Stomach (tissue), 9 donors: ENCODE data around the gene ANKRD55. TPM values are rescaled to one million over a fixed set of nuclear protein-coding genes. Genes with fewer than 3 reads are reported as not detected.

ENCODE experiments used
- DNase-seq, 2 donors: peaks; one replicate each; pipeline versions ENCODE4 v3.0.0 to v3.0.0-alpha.2; 2013 to 2019
- H3K27ac ChIP-seq, 5 donors: fragments of 200-600 bp in 4 of 5; sonication (generic) in 4 of 5; one replicate each; pipeline ENCODE4 v1.5.1; 2013 to 2019; ENCODE audit warnings: mild to moderate bottlenecking in 1 of 5, moderate library complexity in 1 of 5
- H3K27me3 ChIP-seq, 3 donors: fragments of 200-600 bp; sonication (generic); one replicate each; pipeline ENCODE4 v1.5.1; 2017 to 2019; ENCODE audit warnings: mixed run types in 1 of 3
- H3K36me3 ChIP-seq, 4 donors: fragments of 200-600 bp; sonication (generic); 1 replicate in 3 of 4; 2 replicates in 1 of 4; pipeline ENCODE4 v1.5.1; 2016 to 2019
- H3K4me1 ChIP-seq, 4 donors: fragments of 200-600 bp; sonication (generic); one replicate each; pipeline ENCODE4 v1.5.1; 2016 to 2019
- H3K4me3 ChIP-seq, 4 donors: fragments of 200-600 bp; sonication (generic) in 3 of 4; one replicate each; pipeline ENCODE4 v1.5.1; 2016 to 2019; ENCODE audit warnings: mild to moderate bottlenecking in 1 of 4
- H3K9me3 ChIP-seq, 4 donors: fragments of 200-600 bp; sonication (generic); one replicate each; pipeline ENCODE4 v1.5.1; 2016 to 2019
- CTCF ChIP-seq, 7 experiments: fragments of 450-650 bp in 4 of 7; fragments of 200-600 bp in 3 of 7; sonication (generic) in 3 of 7; IDR thresholded peaks; one replicate each; pipeline ENCODE4 v1.5.1; 2016 to 2019; ENCODE audit warnings: antibody characterized with exemption in 7 of 7, control low read depth in 2 of 7, mild to moderate bottlenecking in 1 of 7
- EP300 ChIP-seq: sonication (generic); formaldehyde crosslinking; IDR thresholded peaks from one replicate; pipeline ENCODE4 v1.6.1; 2017; ENCODE audit warnings: antibody characterized with exemption
- POLR2A ChIP-seq, 4 donors: fragments of 450-650 bp; IDR thresholded peaks; one replicate each; pipeline ENCODE4 v1.6.1; 2016; ENCODE audit warnings: antibody characterized with exemption in 4 of 4, control low read depth in 2 of 4, mild to moderate bottlenecking in 1 of 4, moderate library complexity in 1 of 4
- POLR2AphosphoS5 ChIP-seq, 3 donors: sonication (generic); formaldehyde crosslinking; IDR thresholded peaks; one replicate each; pipeline ENCODE4 v1.6.1; 2016; ENCODE audit warnings: antibody characterized with exemption in 3 of 3
- WGBS, 5 donors: extraction: QIAGEN DNeasy Blood & Tissue Kit in 3 of 5; methylation state at CpG; one replicate each; pipeline versions ENCODE4 v1.1.5 to v1.1.7; 2013 to 2018; 5-methylcytosine and 5-hydroxymethylcytosine counted together
- intact Hi-C: fragments of 100-400 bp; cut with DNase I; formaldehyde crosslinking; loops from one replicate; pipeline ENCODE4 v1.15.1; 2023; ENCODE audit warnings: low total_unique reads
- polyA plus RNA-seq, 3 donors: library from polyadenylated mRNA; stranded (reverse); fragments of 200-250 nt; gene quantifications; one replicate each; pipeline ENCODE4 v1.2.3, GENCODE V29; 2013
- total RNA-seq, 5 donors: library from RNA; depleted of rRNA; stranded (reverse); fragments of >200 nt; gene quantifications; one replicate each; pipeline versions ENCODE4 v1.1.0 to v1.2.3, GENCODE V29; 2014 to 2016
- donor health status: healthy with polysubstance abuse.
- donor health status: Bipolar disorder and iron deficiency.
- donor health status: healthy.

ANKRD55 gene
- total and polyA plus RNA-seq, 8 donors, result 0.08 to 0.18 TPM; not detected in 6

- peak overlapping the region in 2 of 5 donors; percentile 7 to 13 for H3K27ac ChIP-seq
- H3K4me3 ChIP-seq, result no peak overlapping the region
- H3K4me1 ChIP-seq, result peaks cover 0 to 17% (median 4%) of the 10 kb centered on the region in 4 donors
- intact Hi-C loops, result no loop called here
- DNase-seq, result no peak
- no peaks in the 10 kb centered on the region for H3K27me3 ChIP-seq
- H3K9me3 ChIP-seq, result no peaks in the 10 kb centered on the region
- TF ChIP-seq CTCF (IDR thresholded peaks at IDR 0.05) (no peak), EP300 (no peak), POLR2AphosphoS5 (IDR thresholded peaks at IDR 0.05) (no peak), POLR2A (IDR thresholded peaks at IDR 0.05) (no peak)
- 78 to 93% (median 87%) methylated on average over 4 of the region's 4 CpGs for WGBS, 5 donors
- no peaks in the 10 kb centered on the region for H3K36me3 ChIP-seq
Measured at GRCh38 chr5:56147659-56148230, 85.4 kb downstream of the ANKRD55 start.

DNA sequence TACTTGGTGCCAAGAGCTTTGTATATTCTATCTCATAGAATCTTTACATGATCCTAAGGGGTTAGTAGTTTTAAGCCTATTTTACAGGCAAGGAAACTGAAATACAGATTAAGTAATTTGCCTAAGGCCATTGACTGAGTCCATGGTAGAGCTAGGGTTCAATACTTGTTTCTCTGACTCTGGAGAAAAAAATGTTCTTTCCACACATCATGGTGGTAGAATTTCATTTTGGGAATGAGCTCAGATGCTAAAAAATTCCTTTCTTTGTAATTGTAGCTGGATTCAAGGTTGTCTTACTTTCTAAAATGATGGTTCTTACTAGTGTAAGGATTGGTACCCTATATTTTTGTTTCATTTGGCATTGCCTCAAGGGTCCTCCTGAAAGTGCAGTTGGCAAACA, 86.0 kb downstream of the ANKRD55 start:
- Histone ChIP-seq H3K9me3 (no peaks in the 10 kb centered on the region), H3K4me1 (peaks cover 0 to 17% (median 4%) of the 10 kb centered on the region in 4 donors), H3K27ac (no peak overlapping the region), H3K4me3 (no peak overlapping the region), H3K36me3 (no peaks in the 10 kb centered on the region), H3K27me3 (no peaks in the 10 kb centered on the region)
- no peak for DNase-seq
- intact Hi-C loops, result no loop called here
- TF ChIP-seq POLR2A (IDR thresholded peaks at IDR 0.05), result no peak
- no peak for TF ChIP-seq CTCF (IDR thresholded peaks at IDR 0.05)
- no peak for TF ChIP-seq EP300
- no peak for TF ChIP-seq POLR2AphosphoS5 (IDR thresholded peaks at IDR 0.05)

- H3K4me3 ChIP-seq, result no peak overlapping the region
- no peak overlapping the region for H3K27ac ChIP-seq
- H3K36me3 ChIP-seq, result no peaks in the 10 kb centered on the region
- 85 to 95% (median 89%) methylated on average over 4 of the region's 4 CpGs for WGBS, 5 donors
- no peaks in the 10 kb centered on the region for H3K27me3 ChIP-seq
- intact Hi-C loops, result no loop called here
- no peak for DNase-seq
- peaks cover 0 to 17% (median 5%) of the 10 kb centered on the region in 4 donors for H3K4me1 ChIP-seq
- no peaks in the 10 kb centered on the region for H3K9me3 ChIP-seq
- TF ChIP-seq CTCF (IDR thresholded peaks at IDR 0.05) (no peak), EP300 (no peak), POLR2A (IDR thresholded peaks at IDR 0.05) (no peak), POLR2AphosphoS5 (IDR thresholded peaks at IDR 0.05) (no peak)
Measured at GRCh38 chr5:56146674-56147073, 86.5 kb downstream of the ANKRD55 start.

- intact Hi-C loops, result no loop called here
- H3K27me3 ChIP-seq, result no peaks in the 10 kb centered on the region
- DNase-seq, result no peak
- WGBS, 5 donors, result 33 to 60% (median 43%) methylated on average over 1 of the region's 1 CpG
- H3K27ac ChIP-seq, result no peak overlapping the region
- TF ChIP-seq POLR2A (IDR thresholded peaks at IDR 0.05) (no peak), POLR2AphosphoS5 (IDR thresholded peaks at IDR 0.05) (no peak), EP300 (no peak), CTCF (IDR thresholded peaks at IDR 0.05) (no peak)
- peaks cover 0 to 17% (median 5%) of the 10 kb centered on the region in 4 donors for H3K4me1 ChIP-seq
- H3K9me3 ChIP-seq, result no peaks in the 10 kb centered on the region
- no peaks in the 10 kb centered on the region for H3K36me3 ChIP-seq
- no peak overlapping the region for H3K4me3 ChIP-seq
Measured at GRCh38 chr5:56145511-56145910, 87.6 kb downstream of the ANKRD55 start.
